ENCODE measurements around the gene ADGRG7.

ADGRG7 gene

DNA sequence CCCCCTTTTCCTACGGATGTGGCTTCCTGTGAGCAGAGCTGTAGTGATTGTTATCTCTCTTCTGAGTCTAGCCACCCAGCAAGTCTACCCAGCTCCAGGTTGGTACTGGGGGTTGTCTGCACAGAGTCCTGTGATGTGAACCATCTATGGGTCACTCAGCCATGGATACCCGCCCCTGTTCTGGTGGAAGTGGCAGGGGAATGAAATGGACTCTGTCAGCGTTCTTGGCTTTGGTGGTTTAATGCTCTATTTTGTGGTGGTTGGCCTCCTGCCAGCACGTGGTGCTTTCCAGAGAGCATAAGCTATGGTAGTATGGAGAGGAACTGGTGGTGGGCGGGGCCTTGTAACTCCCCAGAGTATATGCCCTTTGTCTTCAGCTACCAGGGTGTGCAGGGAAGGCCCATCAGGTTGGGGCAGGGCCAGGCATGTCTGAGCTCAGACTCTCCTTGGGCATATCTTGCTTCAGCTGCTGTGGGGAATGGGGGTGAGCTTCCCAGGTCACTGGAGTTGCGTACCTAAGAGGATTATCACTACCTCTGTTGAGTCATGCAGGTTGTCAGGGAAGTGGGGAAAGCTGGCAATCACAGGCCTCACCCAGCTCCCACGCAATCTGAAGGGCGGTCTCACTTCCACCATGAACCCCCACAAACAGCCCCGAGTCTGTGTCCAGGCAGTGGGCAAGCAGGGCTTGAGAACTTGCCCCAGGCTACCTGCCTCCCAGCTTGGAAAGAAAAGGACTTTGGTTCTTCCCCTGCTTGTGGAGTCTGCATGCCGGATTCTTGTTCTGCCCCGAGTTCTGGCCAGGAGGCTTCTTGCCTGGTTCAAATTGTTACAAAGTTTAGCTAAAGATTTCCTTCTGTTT lies 9.0 kb upstream of the ADGRG7 start:
- DNase-seq, result no peak

DNA sequence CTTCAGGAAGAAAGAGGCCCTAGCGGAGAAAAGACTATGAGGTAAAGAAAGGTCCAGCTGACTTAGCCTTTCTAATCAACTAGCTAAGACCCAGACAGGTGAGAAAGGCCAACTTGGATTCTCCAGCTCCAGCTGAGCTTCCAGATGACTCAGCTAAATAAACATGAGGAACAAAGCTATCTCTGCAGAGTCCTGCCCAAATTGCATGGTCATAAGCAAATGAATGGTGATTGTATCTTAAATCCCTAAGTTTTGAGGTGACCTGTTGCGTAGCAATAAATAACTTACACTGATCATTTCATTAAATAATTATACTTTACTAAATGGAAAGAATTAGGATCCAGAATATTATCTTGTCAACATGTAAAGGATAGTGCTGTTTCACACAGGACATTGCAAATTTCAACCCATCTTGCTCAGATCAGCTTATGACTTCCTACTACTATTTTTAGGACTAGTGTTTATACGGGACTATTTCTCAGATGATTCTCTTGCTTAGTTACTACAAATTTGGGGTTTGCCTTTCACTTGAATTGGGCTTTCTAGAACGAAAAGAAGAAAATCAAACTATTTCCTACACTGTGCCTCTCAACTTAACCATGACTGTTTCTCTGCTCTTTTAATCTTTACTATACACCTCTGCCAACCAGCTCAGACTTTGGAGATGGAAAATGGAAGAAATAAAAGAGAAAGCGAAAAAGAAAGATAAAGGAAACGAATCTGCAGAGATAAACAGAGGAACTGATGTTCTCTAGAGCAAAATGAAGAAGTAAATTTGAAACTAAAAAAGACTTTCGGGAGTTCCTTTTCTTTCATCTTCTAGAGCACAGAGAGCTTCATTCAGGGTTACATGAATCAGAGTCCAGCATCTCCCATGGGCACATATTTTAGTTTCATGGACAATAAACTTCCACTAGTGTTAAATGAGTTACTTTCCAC lies 6.6 kb upstream of the ADGRG7 start:
- no peak for DNase-seq

DNA sequence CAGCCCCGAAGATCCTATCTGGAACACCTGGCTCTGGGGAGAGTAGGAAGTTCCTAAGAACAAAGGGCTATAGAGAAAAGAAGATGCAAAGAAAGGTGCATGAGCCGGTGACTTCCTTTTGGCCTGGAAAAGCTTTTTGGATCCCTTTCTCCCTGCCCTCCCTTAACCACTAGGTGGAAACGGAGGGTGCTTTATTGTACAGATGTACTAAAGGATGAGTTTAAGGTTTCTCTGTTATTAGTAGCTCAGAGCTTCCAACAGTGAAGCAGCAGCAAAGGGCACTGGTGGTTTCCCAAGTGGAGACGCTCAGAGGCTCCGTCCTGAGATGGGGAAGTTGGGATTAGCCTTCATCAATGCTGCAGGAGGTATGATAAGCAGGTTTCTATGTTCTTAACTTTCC lies 5.9 kb upstream of the ADGRG7 start:
- no peak for DNase-seq

- no peak for DNase-seq
These were observed 4.0 kb upstream of the ADGRG7 start for GRCh38 chr3:100605358-100605757.

- DNase-seq, result no peak
These were observed 2.4 kb upstream of the ADGRG7 start for GRCh38 chr3:100606894-100607512.

DNA sequence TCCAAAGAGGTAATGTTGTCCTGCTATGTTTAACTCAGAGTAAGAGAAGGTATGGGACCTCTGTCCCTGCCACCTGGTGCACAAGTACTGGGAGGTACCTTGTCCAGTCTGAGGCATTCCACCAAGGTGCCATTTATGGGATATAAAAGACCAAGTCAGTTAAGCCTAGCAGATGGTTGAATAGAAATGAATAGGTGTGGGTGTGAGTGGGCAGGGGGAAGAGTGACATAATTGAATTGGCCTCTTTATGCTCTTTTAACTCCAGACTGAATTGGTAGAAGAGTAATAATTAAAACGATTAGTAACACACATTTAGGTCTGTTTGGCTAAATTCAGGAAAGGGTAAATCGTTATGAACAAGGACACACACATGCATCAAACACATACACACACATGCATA lies 562 bp downstream of the ADGRG7 start:
- no peak for DNase-seq

DNA sequence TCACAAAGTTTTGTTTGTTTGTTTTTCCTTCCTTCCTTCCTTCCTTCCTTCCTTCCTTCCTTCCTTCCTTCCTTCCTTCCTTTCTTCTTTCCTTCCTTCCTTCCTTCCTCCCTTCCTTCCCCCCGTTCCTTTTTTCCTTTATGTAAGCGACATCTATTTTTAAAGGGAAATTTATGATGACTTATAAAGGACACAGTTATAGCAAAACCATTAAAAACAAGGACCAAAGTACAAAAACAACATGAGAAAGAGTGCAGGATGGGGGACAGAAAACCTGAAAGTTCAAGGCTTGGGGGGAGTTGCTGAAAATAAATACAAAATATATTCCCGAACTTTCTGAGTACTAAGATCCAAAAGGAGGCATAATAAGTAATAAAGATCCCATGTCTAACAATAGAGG lies 1.8 kb downstream of the ADGRG7 start:
- DNase-seq, result no peak

DNA sequence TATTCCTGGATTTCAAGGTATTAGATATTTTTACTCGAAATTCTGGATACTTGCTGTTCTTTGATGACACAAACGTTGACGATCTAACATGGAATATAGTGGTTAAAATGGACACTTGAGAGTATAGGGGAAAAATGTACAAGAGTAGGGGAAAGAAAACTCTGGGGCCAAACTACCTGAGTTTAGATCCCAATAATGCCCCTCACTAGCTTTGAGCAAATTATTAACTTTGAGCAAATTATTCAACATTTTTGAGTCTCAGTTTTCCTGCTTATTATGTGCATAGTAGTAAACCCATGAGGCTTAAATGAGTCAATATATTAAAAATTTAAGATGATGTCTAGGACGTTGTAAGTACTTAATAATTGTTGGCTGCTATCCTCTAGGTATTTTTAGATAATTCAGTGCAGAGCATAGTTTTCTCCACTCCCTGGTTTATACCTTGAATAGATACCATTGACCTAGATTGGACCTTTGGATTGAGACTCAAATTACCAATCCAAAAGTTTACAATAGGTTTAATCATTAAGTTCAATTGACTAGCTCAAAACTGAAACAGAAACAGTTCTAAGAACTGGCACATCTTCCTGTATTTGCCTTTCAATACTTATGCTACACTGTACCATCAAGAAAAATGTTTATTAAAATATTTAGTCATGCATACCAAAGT lies 4.5 kb downstream of the ADGRG7 start:
- no peak for DNase-seq

- DNase-seq, result no peak
These were observed 5.5 kb downstream of the ADGRG7 start for GRCh38 chr3:100614941-100615340.

- no peak for DNase-seq
These were observed 6.3 kb downstream of the ADGRG7 start for GRCh38 chr3:100615684-100616083.

DNA sequence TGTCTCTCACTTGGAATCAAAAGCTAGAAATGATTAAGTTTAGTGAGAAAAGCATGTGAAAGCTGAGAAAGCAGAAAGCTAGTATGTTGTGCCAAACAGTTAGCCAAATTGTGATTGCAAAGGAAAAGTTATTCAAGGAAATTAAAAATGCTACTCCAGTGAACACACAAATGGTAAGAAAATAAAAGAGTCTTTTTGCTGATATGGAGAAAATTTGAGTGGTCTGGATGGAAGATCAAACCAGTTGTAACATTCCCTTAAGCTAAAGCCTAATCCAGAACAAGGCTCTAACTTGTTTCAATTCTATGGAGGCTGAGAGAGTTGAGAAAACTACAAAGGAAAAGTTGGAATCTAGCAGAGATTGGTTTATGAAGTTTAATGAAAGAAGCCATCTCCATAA lies 11.8 kb downstream of the ADGRG7 start:
- DNase-seq, result no peak

DNA sequence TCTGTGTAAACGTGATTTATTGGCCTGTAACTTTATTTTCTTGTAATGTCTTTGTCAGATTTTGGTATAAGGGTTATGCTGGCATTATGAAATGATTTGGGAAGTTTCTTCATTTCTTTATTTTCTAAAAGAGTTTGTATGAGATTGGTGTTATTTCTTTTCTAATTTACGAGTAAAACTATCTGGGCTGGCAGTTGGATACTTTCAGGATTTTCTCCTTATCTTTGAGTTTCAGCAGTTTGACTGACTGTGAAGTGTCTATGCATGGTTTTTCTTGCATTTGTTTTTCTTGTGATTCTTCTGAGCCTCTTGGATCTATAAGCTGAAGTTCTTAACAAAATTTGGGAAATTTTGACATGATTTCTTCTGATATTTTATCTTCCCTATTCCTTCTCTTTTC lies 18.1 kb downstream of the ADGRG7 start:
- no peak for DNase-seq

DNA sequence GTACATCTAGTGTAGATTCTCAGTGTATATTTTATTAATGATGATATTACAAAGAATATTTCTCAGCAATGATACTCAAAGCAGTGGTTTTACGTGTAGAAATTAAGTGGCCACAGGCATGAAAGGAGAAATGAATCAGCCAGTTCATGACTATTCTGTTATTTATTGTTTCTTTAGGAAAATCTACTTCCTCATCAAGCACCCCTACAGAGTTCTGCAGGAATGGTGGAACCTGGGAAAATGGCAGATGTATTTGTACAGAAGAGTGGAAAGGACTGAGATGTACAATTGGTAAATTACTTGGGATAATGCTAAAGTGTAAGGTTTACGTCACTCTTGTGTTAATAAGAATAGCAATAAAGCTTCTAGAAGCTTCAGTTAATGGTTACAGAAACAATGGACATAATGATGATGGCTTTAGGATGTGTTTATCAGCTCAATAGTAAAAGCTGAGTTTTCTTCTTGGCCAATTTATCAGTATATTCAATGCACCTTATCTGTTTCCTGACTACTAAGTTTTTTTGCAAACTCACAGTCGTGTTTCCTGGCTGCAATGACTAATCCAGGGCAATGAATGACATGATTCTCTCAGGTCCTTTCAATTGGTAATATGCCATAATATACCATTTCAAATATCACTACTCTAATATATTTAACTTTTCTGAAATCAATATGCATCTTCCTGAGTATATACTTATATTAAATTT lies 20.2 kb downstream of the ADGRG7 start:
- DNase-seq, result no peak

DNA sequence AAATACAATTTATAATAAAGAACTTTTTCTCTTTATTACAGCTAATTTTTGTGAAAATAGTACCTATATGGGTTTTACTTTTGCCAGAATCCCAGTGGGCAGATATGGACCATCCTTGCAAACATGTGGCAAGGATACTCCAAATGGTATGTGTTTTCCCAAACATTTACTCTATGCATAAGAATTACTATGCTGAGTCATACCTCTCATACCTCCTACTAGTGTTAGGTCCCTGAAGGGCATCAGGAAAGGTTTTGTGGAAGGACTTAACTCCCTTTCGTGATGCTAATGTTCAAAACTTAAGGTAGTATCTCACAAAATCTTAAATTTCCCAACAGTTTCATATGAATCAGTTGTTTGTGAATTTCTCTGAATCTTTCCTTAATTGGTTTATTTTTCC lies 21.3 kb downstream of the ADGRG7 start:
- DNase-seq, result no peak

DNA sequence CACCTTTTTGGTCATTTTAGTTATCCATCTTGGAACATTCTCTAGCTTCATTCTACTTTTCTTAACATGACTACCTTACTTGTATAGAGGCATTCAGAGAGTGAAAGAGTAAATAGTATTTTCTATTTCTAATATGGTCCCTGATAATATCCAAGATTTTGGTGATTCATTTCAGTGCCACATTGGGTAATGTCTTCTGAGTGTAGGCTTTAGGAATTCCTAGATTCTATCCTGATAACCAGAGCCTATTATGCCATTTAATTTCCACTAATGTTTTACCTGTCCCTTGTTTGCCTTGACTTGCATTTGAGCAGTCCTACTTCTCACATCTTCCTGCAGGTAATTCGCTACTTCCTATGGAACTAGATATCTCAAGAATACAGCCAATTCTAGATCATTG lies 21.8 kb downstream of the ADGRG7 start:
- DNase-seq, result no peak

GRCh38 chr3:100634493-100635272 lies 25.3 kb downstream of the ADGRG7 start:
- DNase-seq, result no peak

DNA sequence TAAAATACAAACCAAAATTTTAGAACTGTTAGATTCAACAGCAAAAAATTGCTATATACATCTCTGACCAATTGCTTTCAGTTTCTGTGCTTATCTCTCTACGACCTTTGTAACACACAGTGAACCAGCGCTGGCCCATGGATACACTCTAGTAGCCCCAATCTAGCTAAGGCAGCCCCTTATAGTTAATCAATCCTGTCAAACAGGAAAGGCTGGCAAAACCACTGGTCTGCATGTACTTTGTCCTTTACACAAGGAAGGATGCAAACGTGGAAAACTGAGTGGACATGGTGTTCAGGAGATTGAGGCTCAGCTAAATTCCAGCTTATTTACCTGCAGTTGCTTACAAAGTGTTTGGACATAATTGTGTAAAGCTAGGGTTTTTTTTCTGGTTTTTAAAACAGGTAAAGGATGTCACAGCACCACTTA lies 25.9 kb downstream of the ADGRG7 start:
- no peak for DNase-seq

DNA sequence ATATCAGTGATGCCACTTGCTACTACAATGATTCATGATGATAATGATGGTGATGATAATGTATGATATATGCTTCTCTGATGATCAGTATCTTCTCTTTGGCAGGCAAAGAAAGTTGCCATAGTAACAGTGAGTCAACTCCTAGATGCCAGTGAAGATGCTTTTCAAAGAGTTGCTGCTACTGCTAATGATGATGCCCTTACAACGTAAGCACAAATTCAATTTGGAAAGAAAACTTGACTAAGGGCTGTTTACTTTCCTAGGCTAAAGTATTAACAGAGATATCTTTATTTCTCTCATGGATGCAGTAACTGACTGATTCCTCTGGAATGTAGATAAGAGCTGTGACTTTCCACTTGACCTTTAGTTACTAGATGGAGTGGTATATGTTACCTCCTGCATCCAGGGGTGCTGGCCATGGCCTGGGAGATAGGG lies 27.8 kb downstream of the ADGRG7 start:
- DNase-seq, result no peak

GRCh38 chr3:100640633-100641032 lies 31.2 kb downstream of the ADGRG7 start:
- DNase-seq, result no peak

DNA sequence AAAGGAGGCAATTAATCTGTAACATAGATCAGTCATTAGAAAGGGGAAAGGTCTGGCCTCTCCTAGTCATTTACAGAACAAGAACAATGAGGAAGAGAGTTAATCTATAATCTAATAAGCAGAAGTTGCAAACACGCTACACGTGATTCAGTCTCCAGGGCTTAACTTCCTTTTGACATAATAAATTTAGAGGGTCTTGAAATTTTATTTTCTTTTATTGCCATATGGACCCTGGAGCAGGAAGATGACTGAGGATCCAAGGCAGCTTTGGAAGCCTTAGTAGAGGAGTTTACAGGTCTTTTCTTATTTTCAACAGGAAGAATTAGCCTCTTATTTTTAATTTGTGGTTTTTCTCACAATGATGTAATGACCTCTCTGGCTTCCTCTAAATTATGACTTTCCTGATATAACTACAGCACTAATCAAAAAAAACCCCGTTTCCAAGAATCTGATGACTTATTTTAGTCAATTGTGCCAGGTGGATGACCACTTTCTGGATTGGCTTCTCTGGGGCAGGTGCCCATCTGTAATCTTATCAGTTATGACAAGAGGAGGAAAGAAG lies 32.2 kb downstream of the ADGRG7 start:
- no peak for DNase-seq

- DNase-seq, result no peak
These were observed 36.5 kb downstream of the ADGRG7 start for GRCh38 chr3:100645913-100646312.
